HFFc6 (cell line): ENCODE measurements around the gene SETD2. TPM values are rescaled to one million over a fixed set of nuclear protein-coding genes. Genes with fewer than 3 reads are reported as not detected.

Experiments used
- DNase-seq: peaks from one replicate; pipeline ENCODE4 v3.0.0-alpha.2; 2018
- H3K27ac Mint-ChIP-seq: 2 replicates; pipeline ENCODE4 v1.8.0; 2020; ENCODE audit warnings: mild to moderate bottlenecking, mixed read lengths
- H3K27me3 Mint-ChIP-seq: 2 replicates; pipeline ENCODE4 v1.8.0; 2021; ENCODE audit warnings: mild to moderate bottlenecking, moderate library complexity, mixed read lengths; ENCODE audit not compliant: insufficient read depth
- H3K36me3 Mint-ChIP-seq: 2 replicates; pipeline ENCODE4 v1.8.0; 2021; ENCODE audit warnings: low read depth, mixed read lengths
- H3K4me1 Mint-ChIP-seq: 2 replicates; pipeline ENCODE4 v1.8.0; 2020; ENCODE audit warnings: low read depth, mixed read lengths
- H3K4me3 Mint-ChIP-seq: 2 replicates; pipeline ENCODE4 v1.8.0; 2020; ENCODE audit warnings: mild to moderate bottlenecking, moderate library complexity, mixed read lengths
- H3K9me3 Mint-ChIP-seq: 2 replicates; pipeline ENCODE4 v1.8.0; 2020; ENCODE audit warnings: mild to moderate bottlenecking, mixed read lengths
- CTCF ChIP-seq: fragments of 200-600 bp; sonication (generic); IDR thresholded peaks from 2 replicates; pipeline ENCODE4 v1.5.0; 2021; ENCODE audit warnings: antibody characterized with exemption, mild to moderate bottlenecking
- total RNA-seq, 6 experiments: library from RNA; stranded (reverse); fragmentation: NEBNext Ultra II Directional; extraction: Animal tissue kit (Norgen Biotek cat#: 25700); gene quantifications; 2 replicates in 1 of 6; 3 replicates in 5 of 6; pipeline ENCODE4 v1.2.3, GENCODE V29; 2021

SETD2 gene
- total RNA-seq, 6 experiments from 2014 or later: 26.7 to 33.7 (median 30.8) TPM

GRCh38 chr3:47000922-47001730 is 162.8 kb downstream of the SETD2 start:
- no peaks in the 10 kb centered on the region for H3K9me3 Mint-ChIP-seq
- TF ChIP-seq CTCF: no peak
- H3K4me3 Mint-ChIP-seq: no peak overlapping the region
- H3K27me3 Mint-ChIP-seq: no peaks in the 10 kb centered on the region
- no peak overlapping the region for H3K27ac Mint-ChIP-seq
- DNase-seq: no peak
- peaks cover 12% of the 10 kb centered on the region for H3K4me1 Mint-ChIP-seq
- no peaks in the 10 kb centered on the region for H3K36me3 Mint-ChIP-seq

GRCh38 chr3:47000198-47000815 is 163.6 kb downstream of the SETD2 start:
- peak overlapping the region; percentile 24; the same call in 1 of the 2 replicates for H3K27ac Mint-ChIP-seq
- H3K4me3 Mint-ChIP-seq: no peak overlapping the region
- H3K9me3 Mint-ChIP-seq: no peaks in the 10 kb centered on the region
- no peaks in the 10 kb centered on the region for H3K36me3 Mint-ChIP-seq
- no peaks in the 10 kb centered on the region for H3K27me3 Mint-ChIP-seq
- H3K4me1 Mint-ChIP-seq: peaks cover 12% of the 10 kb centered on the region
- DNase-seq: peak; percentile 58
- TF ChIP-seq CTCF: no peak

GRCh38 chr3:46999516-47000197 is 164.3 kb downstream of the SETD2 start:
- Mint-ChIP-seq H3K27me3 (no peaks in the 10 kb centered on the region), H3K9me3 (no peaks in the 10 kb centered on the region), H3K4me1 (peaks cover 12% of the 10 kb centered on the region), H3K36me3 (no peaks in the 10 kb centered on the region), H3K27ac (no peak overlapping the region), H3K4me3 (no peak overlapping the region)
- no peak for DNase-seq
- TF ChIP-seq CTCF: no peak

GRCh38 chr3:46998852-46999515 is 164.9 kb downstream of the SETD2 start:
- Mint-ChIP-seq H3K4me3 (no peak overlapping the region), H3K27ac (no peak overlapping the region), H3K9me3 (no peaks in the 10 kb centered on the region), H3K36me3 (no peaks in the 10 kb centered on the region), H3K4me1 (peaks cover 12% of the 10 kb centered on the region), H3K27me3 (no peaks in the 10 kb centered on the region)
- DNase-seq: no peak
- TF ChIP-seq CTCF: peak; percentile 37; the same call in 1 of the 2 replicates

- Mint-ChIP-seq H3K4me1 (peaks cover 12% of the 10 kb centered on the region), H3K27me3 (no peaks in the 10 kb centered on the region), H3K27ac (no peak overlapping the region), H3K36me3 (no peaks in the 10 kb centered on the region), H3K9me3 (no peaks in the 10 kb centered on the region), H3K4me3 (no peak overlapping the region)
- peak; percentile 84 for TF ChIP-seq CTCF
- no peak for DNase-seq
Measured at GRCh38 chr3:46998121-46998851, 165.6 kb downstream of the SETD2 start.
